K562 (cell line): ENCODE data around the gene KIF18B. TPM values are rescaled to one million over a fixed set of nuclear protein-coding genes. Genes with fewer than 3 reads are reported as not detected.

Experiments used
- ATF2 ChIP-seq: sonication (generic); formaldehyde crosslinking; IDR thresholded peaks from 2 replicates; pipeline ENCODE4 v1.8.1; 2022; ENCODE audit warnings: missing genetic modification reagents
- CREB1 ChIP-seq, 2 experiments: sonication (generic) in 1 of 2; formaldehyde crosslinking in 1 of 2; IDR thresholded peaks; 2 replicates each; pipeline versions ENCODE4 v1.6.1 to v1.8.0; 2012 to 2022; ENCODE audit warnings: inconsistent platforms in 1 of 2, mild to moderate bottlenecking in 1 of 2, missing genetic modification reagents in 1 of 2, moderate library complexity in 1 of 2
- CREB3 ChIP-seq: fragments of 450-650 bp; conservative IDR thresholded peaks from 2 replicates; pipeline ENCODE4 v1.6.1; 2016; ENCODE audit warnings: missing genetic modification characterization, low read depth, mild to moderate bottlenecking, missing compliant biosample characterization, moderate library complexity
- CTCFL ChIP-seq: IDR thresholded peaks from 2 replicates; pipeline ENCODE4 v1.6.1; 2011; ENCODE audit warnings: borderline replicate concordance, low read depth, mild to moderate bottlenecking, moderate library complexity, low read length; ENCODE audit not compliant: insufficient read depth, poor library complexity, severe bottlenecking
- E2F8 ChIP-seq: fragments of 450-650 bp; IDR thresholded peaks from 2 replicates; pipeline ENCODE4 v1.7.1; 2018; ENCODE audit warnings: mild to moderate bottlenecking, low read depth; ENCODE audit not compliant: partially characterized antibody
- EHMT2 ChIP-seq: fragments of 450-650 bp; IDR thresholded peaks from 2 replicates; pipeline ENCODE4 v1.6.1; 2018; ENCODE audit warnings: antibody characterized with exemption
- ELF1 ChIP-seq: fragments of 200-800 bp; sonication (Bioruptor generic); IDR thresholded peaks from 2 replicates; pipeline ENCODE4 v1.6.1; 2016; ENCODE audit warnings: missing genetic modification characterization, missing compliant biosample characterization
- ELF4 ChIP-seq: fragments of 450-650 bp; formaldehyde crosslinking; IDR thresholded peaks from 2 replicates; pipeline ENCODE4 v1.4.0; 2022; ENCODE audit warnings: missing genetic modification characterization
- RAD21 ChIP-seq, 2 experiments: fragments of 250-450 bp in 1 of 2; fragments of 450-650 bp in 1 of 2; sonication (Bioruptor Pico) in 1 of 2; formaldehyde crosslinking in 1 of 2; IDR thresholded peaks in 1 of 2; conservative IDR thresholded peaks in 1 of 2; 2 replicates each; pipeline versions ENCODE4 v1.4.0 to v1.8.0; 2020 to 2022; ENCODE audit warnings: mild to moderate bottlenecking in 2 of 2, moderate library complexity in 1 of 2
- RNF219 ChIP-seq: fragments of 250-450 bp; sonication (Bioruptor Pico); IDR thresholded peaks from 2 replicates; pipeline ENCODE4 v1.5.0; 2022; ENCODE audit warnings: mild to moderate bottlenecking
- SETDB1 ChIP-seq: IDR thresholded peaks from one replicate; pipeline ENCODE4 v1.6.1; 2012; ENCODE audit warnings: low read length, control low read depth, inconsistent platforms
- SMARCB1 ChIP-seq: IDR thresholded peaks from 2 replicates; pipeline ENCODE4 v1.6.1; 2011; ENCODE audit warnings: improper control_type of control experiment, low read depth; ENCODE audit not compliant: insufficient read length
- STAG1 ChIP-seq: sonication (generic); formaldehyde crosslinking; IDR thresholded peaks from 2 replicates; pipeline ENCODE4 v1.5.0; 2020; ENCODE audit warnings: missing genetic modification reagents, borderline replicate concordance
- YBX1 ChIP-seq: fragments of 450-650 bp; IDR thresholded peaks from 2 replicates; pipeline ENCODE4 v1.7.1; 2016; ENCODE audit warnings: mild to moderate bottlenecking
- ZBTB1 ChIP-seq: sonication (generic); formaldehyde crosslinking; IDR thresholded peaks from 2 replicates; pipeline ENCODE4 v1.8.1; 2023; ENCODE audit warnings: missing genetic modification reagents, low read depth, mild to moderate bottlenecking, borderline replicate concordance
- ZBTB17 ChIP-seq: fragments of 450-650 bp; formaldehyde crosslinking; IDR thresholded peaks from 2 replicates; pipeline ENCODE4 v1.4.0; 2020; ENCODE audit warnings: mild to moderate bottlenecking
- ZNF121 ChIP-seq: sonication (generic); formaldehyde crosslinking; conservative IDR thresholded peaks from 2 replicates; pipeline ENCODE4 v1.8.0; 2022; ENCODE audit warnings: missing genetic modification reagents
- polyA plus RNA-seq, 8 experiments: library from polyadenylated mRNA; depleted of rRNA in 4 of 8; stranded (reverse) in 5 of 8; unstranded in 3 of 8; fragments of >200 nt; fragmentation: Nextera tagmentation in 2 of 8; fragmentation: Illumina TruSeq in 1 of 8; extraction: Ambion mirVana in 2 of 8; extraction: Trizol in 1 of 8; gene quantifications; 2 replicates each; pipeline versions ENCODE4 v1.2.1 to v1.2.3, GENCODE V29; 2011 to 2014; ENCODE audit warnings: inconsistent platforms in 1 of 8, missing spikeins in 1 of 8
- total RNA-seq, 7 experiments: library from RNA; depleted of rRNA in 6 of 7; stranded (reverse); fragments of >200 nt in 6 of 7; fragmentation: Illumina TruSeq in 2 of 7; extraction: Trizol in 2 of 7; gene quantifications; 2 replicates each; pipeline versions ENCODE4 v1.2.1 to v1.2.3, GENCODE V29; 2011 to 2021; ENCODE audit warnings: low replicate concordance in 1 of 7

The KIF18B gene
- total and polyA plus RNA-seq, 9 of the 15 experiments (the other 6 are each of a cell fraction or from before 2014, with no cell fraction given) = 2.0 to 42.8 (median 13.2) TPM

- TF ChIP-seq ZNF121 (CRISPR knock-in tag) (no peak), ZBTB1 (CRISPR knock-in tag) (no peak), ELF1 (tag) (peak; percentile 95), ELF4 (CRISPR knock-in tag) (no peak; the same call in 1 of the 2 replicates), SETDB1 (no peak), ZBTB17 (no peak), E2F8 (peak; percentile 90), CTCFL (no peak), RNF219 (CRISPR knock-in tag) (no peak), CREB3 (no peak), RAD21 (CRISPR knock-in tag; conservative IDR thresholded peaks at IDR 0.05 in 1 of 2, IDR thresholded peaks at IDR 0.05 in 1 of 2) (0 out of 4 replicates have a peak, but pooled peaks of 1 of the 2 experiments have one; percentile 5), SMARCB1 (no peak), YBX1 (no peak), STAG1 (no peak), EHMT2 (no peak), ATF2 (CRISPR knock-in tag) (no peak), CREB1 (IDR thresholded peaks at IDR 0.05) (peak; percentile 97), CREB1 (CRISPR knock-in tag; IDR thresholded peaks at IDR 0.05) (peak; percentile 98)
Observed at GRCh38 chr17:44899074-44899782, 48.3 kb downstream of the KIF18B start, which contains the start of gene EFTUD2 (continued).
